Activated CD4-positive, alpha-beta T cell treated with anti-CD3 and anti-CD28 coated beads, Interleukin-2, amount 50 U/mL, for 1 hour (primary cell): ENCODE measurements around the gene AIDA.
A peak's percentile ranks its signal among the peaks of the same experiment; 100 is the strongest.
"Not testable (repeated sequence)": the region's sequence is repeated elsewhere in the genome, so short reads cannot be mapped to it uniquely, and the experiment has no call there.

Source experiments
- DNase-seq: peaks from one replicate; pipeline ENCODE4 v3.0.0-alpha.2; 2020

The AIDA gene

GRCh38 chr1:222712253-222713090, at the start of gene AIDA, which contains the start of gene BROX:
TSS of gene AIDA (minus strand) at chr1:222712491. CDS start at chr1:222712317, 174 bp downstream.
TSS of gene BROX (plus strand) at chr1:222712564. CDS start at chr1:222715700, 3,136 bp downstream.
- DNase-seq = peak; percentile 97

- DNase-seq = no peak
These were observed 48.8 kb upstream of the AIDA start for GRCh38 chr1:222761083-222761482.

GRCh38 chr1:222759451-222760035, 47.3 kb upstream of the AIDA start:
- no peak for DNase-seq

- no peak for DNase-seq
These were observed 45.5 kb upstream of the AIDA start for GRCh38 chr1:222757646-222758268.

- no peak for DNase-seq
These were observed 42.3 kb upstream of the AIDA start for GRCh38 chr1:222754366-222755139.

GRCh38 chr1:222751255-222751654, 39.0 kb upstream of the AIDA start:
- DNase-seq = no peak

- DNase-seq = no peak
These were observed 38.4 kb upstream of the AIDA start for GRCh38 chr1:222750651-222751050.

GRCh38 chr1:222749927-222750326, 37.6 kb upstream of the AIDA start:
- no peak for DNase-seq

- not testable (repeated sequence) for DNase-seq
These were observed 29.6 kb upstream of the AIDA start for GRCh38 chr1:222741630-222742457.

GRCh38 chr1:222739929-222740328, 27.6 kb upstream of the AIDA start:
- DNase-seq = no peak

GRCh38 chr1:222739465-222739864, 27.2 kb upstream of the AIDA start:
- DNase-seq = no peak

GRCh38 chr1:222736972-222737371, 24.7 kb upstream of the AIDA start, which contains the start of gene FAM177B:
TSS of gene FAM177B (plus strand) at chr1:222737202. CDS start at chr1:222746546, 9,344 bp downstream.
- no peak for DNase-seq

GRCh38 chr1:222736470-222736869, 24.2 kb upstream of the AIDA start:
- DNase-seq = no peak

GRCh38 chr1:222734740-222735139, 22.4 kb upstream of the AIDA start:
- DNase-seq = no peak

- no peak for DNase-seq
These were observed 20.2 kb upstream of the AIDA start for GRCh38 chr1:222732216-222733159.

- DNase-seq = no peak
These were observed 18.6 kb upstream of the AIDA start for GRCh38 chr1:222730866-222731265.

- no peak for DNase-seq
These were observed 16.5 kb upstream of the AIDA start for GRCh38 chr1:222728746-222729145.

GRCh38 chr1:222716393-222716792, 4.1 kb upstream of the AIDA start:
- no peak for DNase-seq

GRCh38 chr1:222713091-222713961, 1.0 kb upstream of the AIDA start:
- DNase-seq = peak; percentile 88
